ENCODE results near the gene ELFN1.

GRCh38 chr7:1692515-1693418 is 22.7 kb downstream of the ELFN1 start:
- no peak for TF ChIP-seq CTCF (IDR thresholded peaks at IDR 0.05; ENCODE audit: borderline replicate concordance, extremely low read depth, low read length, poor library complexity, severe bottlenecking)
- no peak for TF ChIP-seq EZH2 (IDR thresholded peaks at IDR 0.05; ENCODE audit: borderline replicate concordance, low read depth, low read length, severe bottlenecking)

Data from DND-41 (cell line).